H1 (cell line): ENCODE data around the gene FAM181A. TPM values are rescaled to one million over a fixed set of nuclear protein-coding genes. Genes with fewer than 3 reads are reported as not detected.

Experiments used
- CHD7 ChIP-seq: fragments of 300-600 bp; sonication (generic); IDR thresholded peaks from 2 replicates; pipeline ENCODE4 v1.7.1; 2012; ENCODE audit warnings: low read length, moderate library complexity, mild to moderate bottlenecking, inconsistent platforms; ENCODE audit not compliant: insufficient replicate concordance
- CREB1 ChIP-seq: IDR thresholded peaks from 2 replicates; pipeline ENCODE4 v1.6.1; 2012; ENCODE audit warnings: inconsistent platforms
- NANOG ChIP-seq: IDR thresholded peaks from 2 replicates; pipeline ENCODE4 v1.6.1; 2011; ENCODE audit warnings: low read length, low read depth, mild to moderate bottlenecking, inconsistent platforms; ENCODE audit not compliant: insufficient read depth, poor library complexity, severe bottlenecking
- TEAD4 ChIP-seq: IDR thresholded peaks from 2 replicates; pipeline ENCODE4 v1.6.1; 2012; ENCODE audit warnings: low read depth, low read length, inconsistent platforms, mixed read lengths
- polyA plus RNA-seq, 7 experiments: library from polyadenylated mRNA; depleted of rRNA in 3 of 7; stranded (reverse) in 5 of 7; unstranded in 2 of 7; fragments of >200 nt in 5 of 7; fragments of 200-250 nt in 2 of 7; gene quantifications; 1 replicate in 5 of 7; 2 replicates in 1 of 7; 4 replicates in 1 of 7; pipeline versions ENCODE4 v1.2.1 to v1.2.3, GENCODE V29; 2011 to 2013; ENCODE audit warnings: missing spikeins in 2 of 7, mixed read lengths in 2 of 7
- total RNA-seq: library from RNA; stranded (reverse); fragmentation: NEBNext Ultra II Directional; extraction: Animal tissue kit (Norgen Biotek cat#: 25700); gene quantifications from 2 replicates; pipeline ENCODE4 v1.2.1, GENCODE V29; 2021

Gene FAM181A
- total and polyA plus RNA-seq, 2 of the 8 experiments (the other 6 are each of a cell fraction or from before 2014, with no cell fraction given) = not detected

- TF ChIP-seq CHD7 (no peak), TEAD4 (no peak), CREB1 (no peak), NANOG (no peak)
Measured at GRCh38 chr14:93935213-93935612, 8.1 kb downstream of the FAM181A start (continued).
